CD4-positive, alpha-beta T cell treated with Interleukin-17A for 1 hour (primary cell): Measurements from ENCODE around the gene PPP2R2B.
"Not testable (repeated sequence)": the region's sequence is repeated elsewhere in the genome, so short reads cannot be mapped to it uniquely, and the experiment has no call there.

Experiments
- DNase-seq: peaks from one replicate; pipeline ENCODE4 v3.0.0-alpha.2; 2020

PPP2R2B gene

DNA sequence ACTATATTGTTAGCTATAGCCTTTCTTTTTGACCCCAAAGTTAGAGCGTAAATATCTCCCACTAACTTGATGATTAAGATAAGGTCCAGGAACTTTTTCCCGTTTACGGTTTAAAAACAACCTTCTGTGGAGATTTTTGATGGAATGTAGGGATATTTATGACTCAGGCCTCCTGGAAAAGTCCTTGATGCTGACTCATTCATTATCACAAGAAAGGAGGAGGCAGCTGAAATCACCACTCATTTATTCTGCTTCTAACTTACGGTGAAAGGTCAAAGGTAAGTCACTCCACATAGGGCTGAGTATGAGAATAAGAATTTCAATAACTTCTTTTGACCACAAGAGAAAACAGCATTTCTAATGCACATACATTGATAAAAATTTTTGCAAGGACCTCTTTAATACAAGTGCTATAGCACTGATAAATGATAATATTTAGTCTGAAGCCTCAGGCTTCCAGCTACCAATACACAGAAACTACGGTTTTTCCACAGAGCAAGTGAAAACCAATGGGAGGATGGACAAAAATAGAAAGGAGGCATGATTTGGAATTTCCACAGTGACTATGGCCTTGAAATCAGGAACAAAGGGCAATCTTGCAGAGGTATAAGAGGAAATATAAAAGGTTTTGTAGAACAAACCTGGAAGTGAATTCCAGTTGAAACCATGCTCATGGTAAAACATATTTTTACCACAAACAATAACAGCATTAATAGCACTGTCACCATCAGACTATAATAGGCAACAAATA, 146.5 kb downstream of the PPP2R2B start:
- no peak for DNase-seq

GRCh38 chr5:146728746-146729145, 149.8 kb downstream of the PPP2R2B start:
- DNase-seq: not testable (repeated sequence)

- DNase-seq: no peak
Measured at GRCh38 chr5:146726891-146727290, 151.7 kb downstream of the PPP2R2B start.

GRCh38 chr5:146726020-146726419, 152.5 kb downstream of the PPP2R2B start:
- DNase-seq: no peak

DNA sequence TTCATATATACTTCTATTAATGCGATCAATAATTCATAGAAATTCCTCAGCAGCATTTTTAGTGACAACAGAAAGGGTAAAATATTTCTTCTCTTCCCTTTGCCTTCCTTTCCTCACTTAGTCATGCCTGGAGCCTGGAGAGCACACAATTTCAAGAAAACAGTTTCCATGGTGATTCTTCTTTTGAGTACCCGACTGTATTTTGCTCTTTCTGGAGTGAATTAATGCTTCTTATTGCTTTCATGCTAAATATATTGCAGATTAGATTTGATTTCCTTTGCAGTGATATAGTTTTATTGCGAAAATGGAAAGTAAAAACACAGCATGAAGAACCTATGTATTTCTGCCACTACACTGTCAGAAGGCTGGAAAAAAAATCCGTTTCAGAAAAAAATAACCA, 153.5 kb downstream of the PPP2R2B start:
- DNase-seq: no peak

DNA sequence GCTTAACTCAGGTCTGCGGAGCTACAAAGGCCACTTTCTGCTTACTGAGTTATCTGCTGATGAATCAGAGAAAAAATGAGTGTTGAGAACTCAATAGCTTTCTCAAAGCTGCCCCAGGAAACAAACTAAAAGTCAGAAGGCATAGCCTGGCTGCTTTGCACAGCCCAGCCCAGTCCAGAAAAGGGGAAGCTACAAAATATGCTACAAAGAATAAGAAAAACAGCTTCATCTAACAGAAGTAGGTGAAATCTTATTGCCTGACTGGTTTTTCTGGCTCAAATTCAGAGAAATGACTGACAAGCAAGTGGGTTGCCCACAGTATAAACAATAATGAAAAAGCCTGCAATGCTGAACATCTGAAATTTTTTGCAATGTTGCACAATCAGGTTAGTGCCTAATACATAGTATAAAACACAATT, 156.2 kb downstream of the PPP2R2B start:
- no peak for DNase-seq

DNA sequence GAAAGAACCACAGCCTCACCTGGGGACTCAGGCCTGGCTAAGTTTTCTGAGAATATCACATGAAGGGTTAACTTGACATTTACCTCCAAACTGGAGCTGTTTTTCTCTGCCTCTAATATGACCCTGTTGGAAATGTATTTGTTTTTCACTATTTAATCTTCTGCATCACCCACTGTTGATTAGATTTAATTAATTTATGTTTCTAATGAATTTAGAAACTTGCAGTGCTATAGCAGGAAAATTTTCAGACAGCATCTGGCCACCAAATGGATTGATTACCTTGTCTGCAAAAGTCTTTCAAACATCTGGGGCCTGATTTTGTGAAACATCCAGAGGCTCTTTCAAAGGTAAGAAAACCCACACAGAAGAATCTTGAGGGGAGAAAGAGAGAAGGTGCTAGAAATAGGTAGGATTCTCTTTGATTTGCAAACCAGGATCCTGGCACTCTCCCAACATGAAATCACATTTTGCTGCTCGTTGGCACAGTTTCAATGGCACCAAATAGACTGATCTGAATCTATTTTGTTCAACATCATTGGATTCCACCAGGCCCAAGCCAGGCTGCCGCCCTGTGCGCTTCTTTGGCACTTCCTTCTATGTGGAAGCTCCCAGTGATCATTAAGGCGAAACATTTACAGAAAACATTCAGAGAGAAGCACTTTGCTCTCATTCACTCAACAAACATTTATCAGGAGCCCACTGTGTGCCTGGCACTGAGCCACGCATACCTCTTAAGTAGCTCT, 157.3 kb downstream of the PPP2R2B start:
- DNase-seq: no peak

- no peak for DNase-seq
Measured at GRCh38 chr5:146720107-146720506, 158.4 kb downstream of the PPP2R2B start.

DNA sequence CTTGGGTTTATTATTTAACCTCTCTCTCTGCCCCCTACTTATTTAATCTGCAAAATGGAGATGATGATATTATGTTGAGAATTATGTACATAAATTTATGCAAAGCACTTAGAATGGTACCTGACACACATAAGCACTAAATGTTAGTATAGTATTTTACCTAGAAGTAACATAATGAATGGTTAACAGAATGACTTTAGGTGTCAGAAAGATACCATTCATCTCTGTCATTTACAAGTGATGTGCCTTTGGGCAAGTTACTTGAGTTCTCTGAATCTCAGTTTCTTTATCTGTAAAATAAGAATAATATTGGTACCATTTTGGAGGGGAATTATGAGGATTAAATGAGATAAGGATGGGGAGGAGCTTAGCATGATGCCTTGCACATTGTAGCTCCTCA, 159.4 kb downstream of the PPP2R2B start:
- DNase-seq: no peak

DNA sequence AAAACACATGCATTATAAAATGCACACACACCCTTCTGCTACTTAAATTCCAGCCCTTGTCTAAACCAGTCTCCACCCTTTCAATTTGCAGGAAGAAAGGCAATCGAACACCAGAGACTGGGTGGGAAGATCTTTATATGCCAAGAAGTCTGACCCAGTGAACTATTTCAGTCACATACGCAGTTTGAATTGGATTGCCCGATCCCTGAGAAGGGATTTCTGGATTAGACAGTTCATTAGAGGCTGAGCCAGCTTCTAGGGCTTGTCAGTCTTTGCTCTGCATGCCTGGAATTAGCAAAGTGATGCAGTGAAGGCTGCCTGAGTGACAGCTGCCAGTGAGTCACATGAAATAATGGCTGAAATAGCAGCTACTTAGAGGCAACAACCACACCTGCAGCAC, 159.9 kb downstream of the PPP2R2B start:
- DNase-seq: no peak

DNA sequence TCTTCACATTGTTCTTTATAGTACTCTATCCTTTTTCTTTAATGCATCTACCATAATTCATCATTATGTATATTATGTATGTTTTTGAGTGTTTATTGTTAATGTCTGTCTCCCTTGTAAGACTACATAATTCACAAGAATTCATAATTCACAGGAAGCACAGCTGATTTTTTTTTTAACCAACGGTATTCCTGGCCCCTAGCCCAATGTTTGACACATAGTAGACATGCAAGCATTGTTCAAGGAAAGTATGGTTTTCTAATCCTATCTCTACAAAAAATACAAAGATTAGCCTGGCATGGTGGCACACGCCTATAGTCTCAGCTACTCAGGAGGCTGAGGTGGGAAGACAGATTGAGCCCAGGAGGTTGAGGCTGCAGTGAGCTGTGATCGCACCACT, 160.6 kb downstream of the PPP2R2B start:
- no peak for DNase-seq

- DNase-seq: no peak
Measured at GRCh38 chr5:146716636-146717035, 161.9 kb downstream of the PPP2R2B start.

DNA sequence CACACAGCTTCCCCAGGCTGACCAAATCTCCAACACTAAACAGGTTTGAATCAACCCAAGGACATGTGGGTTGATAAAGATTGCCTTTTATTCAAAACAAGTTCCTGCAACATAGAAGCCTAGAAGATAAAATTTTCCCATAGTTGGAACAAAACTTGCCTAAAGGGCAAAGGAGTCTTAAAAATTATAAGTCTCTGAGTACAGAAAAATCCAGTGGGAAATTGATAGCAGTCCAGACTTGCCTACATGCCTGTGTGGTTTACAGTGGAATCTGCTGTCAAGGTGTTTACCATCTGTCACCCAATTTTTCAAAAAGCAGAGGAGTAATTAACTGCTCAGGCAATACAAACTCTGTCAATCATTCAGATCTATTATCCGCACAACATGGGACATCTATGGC, 168.2 kb downstream of the PPP2R2B start:
- DNase-seq: no peak

DNA sequence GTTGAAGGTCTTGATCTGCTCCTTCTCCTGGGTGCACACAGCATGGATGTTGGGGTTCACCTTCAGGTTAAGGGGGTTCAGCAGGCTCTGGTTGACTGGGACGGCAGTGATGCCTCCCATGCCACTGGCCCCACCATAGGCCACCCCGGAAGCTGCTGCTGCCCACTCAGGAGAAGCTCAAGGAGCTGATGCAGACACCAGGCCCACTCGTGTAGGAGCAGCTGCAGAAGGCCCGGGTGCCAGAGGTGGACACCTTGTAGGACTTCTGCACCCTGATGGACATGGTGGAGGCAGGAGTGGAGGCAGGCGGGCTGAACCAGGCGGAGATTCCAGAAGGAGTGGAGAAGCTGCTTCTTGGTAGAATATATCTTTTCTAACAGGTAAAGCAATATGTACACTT, 171.2 kb downstream of the PPP2R2B start:
- DNase-seq: no peak

- DNase-seq: no peak
Measured at GRCh38 chr5:146706321-146706972, 172.1 kb downstream of the PPP2R2B start.

DNA sequence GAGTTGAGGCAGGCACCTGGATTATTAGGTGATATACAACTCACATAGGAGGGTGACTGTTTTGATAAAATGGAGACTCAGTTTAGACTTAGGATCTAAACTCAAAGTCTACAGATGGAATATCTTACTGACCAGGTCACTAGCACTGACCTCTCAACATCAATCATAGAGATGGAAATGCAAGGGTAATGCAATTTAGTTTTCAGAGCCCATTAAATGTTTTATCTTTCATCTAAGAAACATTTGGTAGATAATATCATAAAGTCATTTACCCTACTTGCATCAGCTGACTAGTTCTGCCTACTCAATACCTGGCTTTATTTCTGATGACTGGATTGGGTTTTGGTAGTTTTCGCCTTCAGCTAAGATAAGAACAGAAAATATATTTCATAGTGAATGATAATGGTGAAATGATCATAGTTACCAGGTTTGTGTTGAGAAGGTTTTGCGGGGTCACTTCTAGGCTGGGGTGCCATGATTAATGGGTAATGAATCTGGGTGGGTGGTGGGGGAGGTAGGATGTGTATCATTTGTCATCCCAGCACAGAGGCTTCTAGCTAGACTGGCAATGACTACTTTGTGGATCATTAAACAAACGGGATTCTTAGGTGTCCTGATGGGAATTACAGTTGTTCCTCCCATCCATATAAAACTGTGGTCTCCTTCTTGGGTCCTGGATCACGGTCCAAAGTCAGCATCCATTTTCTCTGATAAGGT, 173.4 kb downstream of the PPP2R2B start:
- DNase-seq: no peak

DNA sequence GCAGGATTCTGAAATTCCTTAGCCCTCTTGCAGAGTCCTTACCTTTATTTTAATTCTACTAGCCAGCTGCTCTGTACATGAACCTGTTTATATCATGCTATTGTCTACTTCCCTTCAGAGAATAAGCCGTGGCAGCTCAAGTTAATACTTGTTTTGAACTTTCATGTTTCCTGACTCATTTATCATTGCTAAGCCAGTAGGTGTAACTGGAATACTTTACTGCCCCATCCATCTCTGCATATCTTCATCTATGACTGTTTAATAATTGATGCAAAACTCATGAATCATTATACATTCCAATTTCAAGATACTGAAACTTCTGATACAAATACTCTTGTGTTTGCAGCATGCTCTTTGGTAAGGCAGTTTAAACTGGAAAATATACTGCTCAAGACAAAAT, 174.7 kb downstream of the PPP2R2B start:
- DNase-seq: no peak

GRCh38 chr5:146703499-146703898, 175.1 kb downstream of the PPP2R2B start:
- DNase-seq: no peak

GRCh38 chr5:146699664-146700418, 178.7 kb downstream of the PPP2R2B start:
- DNase-seq: no peak

DNA sequence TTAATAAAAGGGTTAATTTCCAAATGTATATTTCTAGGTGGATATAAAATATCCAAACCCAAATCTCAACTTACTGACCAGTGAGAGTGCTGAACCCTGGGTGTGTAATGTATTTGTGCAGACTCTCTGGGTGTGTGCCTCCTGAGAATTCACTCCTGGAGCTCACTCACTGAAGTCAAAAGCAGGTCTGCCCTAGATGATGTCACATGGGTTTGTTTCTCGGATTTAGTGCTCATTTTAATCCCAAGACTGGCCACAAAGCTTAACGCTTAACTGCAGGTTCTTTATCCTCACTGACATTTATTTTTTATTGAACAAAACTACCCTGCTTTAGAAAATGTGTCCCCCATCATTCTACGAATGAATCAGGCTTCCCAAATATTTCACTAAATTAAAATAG, 179.4 kb downstream of the PPP2R2B start:
- DNase-seq: no peak

DNA sequence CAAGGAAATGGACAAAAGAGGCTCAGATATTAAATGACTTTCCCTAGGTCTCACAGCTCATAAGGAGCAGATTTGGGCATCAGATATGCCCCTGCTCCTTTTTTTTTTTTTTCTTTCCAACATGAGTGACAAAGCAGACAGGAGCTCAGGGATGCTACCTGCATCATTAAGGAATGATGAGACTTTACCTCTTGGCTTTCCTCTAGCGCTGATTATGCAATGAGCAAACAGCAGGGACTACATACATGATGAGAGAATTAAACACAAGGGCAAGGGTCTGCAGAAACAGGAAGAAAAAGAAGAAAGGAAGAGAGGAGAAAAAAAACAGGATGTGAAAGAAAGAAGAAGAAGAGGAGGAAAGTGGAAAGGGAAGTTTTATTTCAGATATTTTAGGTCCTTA, 179.9 kb downstream of the PPP2R2B start:
- DNase-seq: no peak

- no peak for DNase-seq
Measured at GRCh38 chr5:146697211-146697610, 181.3 kb downstream of the PPP2R2B start.

DNA sequence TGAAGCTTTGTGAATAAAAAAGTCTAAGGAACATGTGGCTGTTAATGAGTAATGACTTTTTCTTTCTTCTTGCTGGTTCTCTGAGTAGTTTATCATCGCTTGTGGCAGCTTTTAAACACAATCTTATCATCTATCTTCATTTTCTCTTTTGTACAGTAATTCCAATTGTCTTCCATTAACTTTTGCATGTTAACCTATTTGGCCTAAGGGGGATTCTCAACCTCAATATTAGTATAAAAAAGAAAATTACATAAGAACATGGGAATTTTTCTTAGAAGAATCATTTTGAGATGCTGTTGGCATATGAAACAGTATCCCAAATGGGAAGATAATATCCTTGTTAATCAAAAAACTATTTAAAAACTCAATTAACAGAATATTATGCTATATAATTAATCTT, 182.9 kb downstream of the PPP2R2B start:
- no peak for DNase-seq
